Hematopoietic multipotent progenitor cell treated with erythropoietin and hydrocortisone succinate and interleukin-3 and kit ligand, for 4 days (in vitro differentiated cells): Measurements from ENCODE around the gene RALGAPA2.
"Not testable (repeated sequence)": the region's sequence is repeated elsewhere in the genome, so short reads cannot be mapped to it uniquely, and the experiment has no call there.

Experiments used
- DNase-seq: peaks from one replicate; pipeline ENCODE4 v3.0.0-alpha.2; 2015

The RALGAPA2 gene

GRCh38 chr20:20568604-20569205, 143.7 kb downstream of the RALGAPA2 start:
- peak; percentile 75 for DNase-seq

GRCh38 chr20:20567712-20568111, 144.7 kb downstream of the RALGAPA2 start:
- no peak for DNase-seq

GRCh38 chr20:20566516-20566915, 145.9 kb downstream of the RALGAPA2 start:
- no peak for DNase-seq

- no peak for DNase-seq
Measured at GRCh38 chr20:20564279-20564678, 148.2 kb downstream of the RALGAPA2 start.

DNA sequence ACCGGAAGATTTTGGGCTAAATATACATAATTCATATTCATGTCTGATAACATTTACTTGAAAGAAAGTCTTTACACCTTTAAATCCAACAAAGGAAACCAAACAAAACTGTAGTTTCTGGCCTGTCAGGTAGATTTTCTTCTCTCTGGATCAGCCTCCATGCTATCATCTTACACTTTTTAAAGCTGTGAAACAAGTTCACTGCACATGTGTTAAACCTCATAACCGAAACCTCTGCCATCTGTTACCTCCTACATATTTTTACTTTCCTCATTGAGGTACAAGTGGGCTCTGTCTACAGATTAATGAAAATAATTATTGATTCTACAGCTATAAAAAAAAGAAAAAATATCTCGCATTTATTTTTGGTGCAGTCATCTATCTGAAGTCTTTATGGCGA, 149.9 kb downstream of the RALGAPA2 start:
- no peak for DNase-seq

GRCh38 chr20:20561841-20562240, 150.6 kb downstream of the RALGAPA2 start:
- no peak for DNase-seq

- no peak for DNase-seq
Measured at GRCh38 chr20:20561172-20561571, 151.3 kb downstream of the RALGAPA2 start.

- DNase-seq, result no peak
Measured at GRCh38 chr20:20557406-20557805, 155.0 kb downstream of the RALGAPA2 start.

GRCh38 chr20:20555838-20556237, 156.6 kb downstream of the RALGAPA2 start:
- DNase-seq, result no peak

DNA sequence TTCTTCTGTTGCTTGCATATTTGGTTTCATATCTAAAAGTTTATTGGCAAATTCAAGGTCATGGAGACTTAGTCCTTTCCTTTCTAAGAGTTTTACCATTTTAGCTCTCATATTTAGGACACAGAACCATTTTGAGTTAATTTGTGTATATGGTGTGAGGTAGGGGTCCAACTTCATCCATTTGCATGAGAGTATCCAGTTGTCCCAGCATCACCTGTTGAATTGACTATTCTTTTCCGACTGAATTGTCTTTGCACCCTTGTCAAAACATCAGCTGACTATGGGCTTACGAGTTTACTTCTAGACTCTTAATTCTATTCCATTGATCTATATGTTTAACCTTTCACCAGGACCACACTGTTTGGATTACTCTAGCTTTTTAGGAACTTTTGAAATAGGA, 157.5 kb downstream of the RALGAPA2 start:
- DNase-seq, result no peak

- no peak for DNase-seq
Measured at GRCh38 chr20:20553541-20553940, 158.9 kb downstream of the RALGAPA2 start.

GRCh38 chr20:20552076-20552475, 160.4 kb downstream of the RALGAPA2 start:
- DNase-seq, result no peak

- no peak for DNase-seq
Measured at GRCh38 chr20:20551409-20551808, 161.0 kb downstream of the RALGAPA2 start.

DNA sequence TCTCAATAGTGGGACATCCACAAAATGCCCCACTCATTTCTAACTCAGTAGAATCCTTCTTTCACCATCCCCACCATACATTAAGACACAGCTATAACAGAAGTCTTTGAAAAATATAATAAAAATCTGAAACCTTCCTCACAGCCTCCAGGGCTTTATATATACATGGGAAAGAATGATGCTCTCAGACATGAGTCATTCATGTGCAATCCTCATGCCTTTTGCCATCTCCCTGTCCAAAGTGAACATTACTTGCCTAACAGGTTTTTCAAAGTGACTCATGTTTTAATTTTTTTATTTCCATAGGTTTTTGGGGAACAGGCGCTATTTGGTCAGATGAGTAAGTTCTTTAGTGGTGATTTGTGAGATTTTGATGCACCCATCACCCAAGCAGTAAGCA, 162.7 kb downstream of the RALGAPA2 start:
- DNase-seq, result no peak

GRCh38 chr20:20549267-20549612, 163.2 kb downstream of the RALGAPA2 start:
- peak; percentile 72 for DNase-seq

DNA sequence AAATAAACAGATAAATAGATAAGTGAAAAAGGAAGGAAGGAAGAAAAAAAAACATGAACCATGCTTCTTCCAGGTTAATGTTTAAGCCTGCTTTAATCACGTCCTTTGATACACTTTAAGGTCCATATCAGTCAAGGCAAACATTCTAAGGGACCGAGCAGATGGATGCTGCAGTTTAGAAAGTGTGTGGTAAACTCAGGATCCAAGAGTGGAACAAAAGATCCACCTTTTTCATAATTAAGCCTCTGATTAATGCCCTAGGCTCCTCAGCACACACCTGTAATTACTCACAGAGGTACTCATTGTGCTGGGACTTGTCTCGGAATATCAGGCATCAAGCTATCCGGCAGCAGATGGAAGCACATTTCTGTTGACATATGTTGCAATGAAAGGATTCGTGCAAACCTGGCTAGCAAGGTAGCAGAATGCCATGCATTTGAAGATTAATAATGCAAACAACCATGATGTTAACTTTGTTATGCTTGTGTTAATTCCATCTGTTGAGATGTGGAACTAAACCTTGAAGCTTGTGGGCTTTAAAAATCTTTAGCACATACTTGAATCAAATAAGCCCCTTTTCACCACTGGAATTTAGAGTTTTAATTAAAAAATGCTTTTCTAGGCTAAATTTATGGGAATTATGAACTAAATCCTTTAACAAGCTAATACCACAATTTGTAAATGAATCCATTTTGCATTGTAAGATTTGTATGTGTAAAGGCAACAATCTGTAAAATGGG, 163.7 kb downstream of the RALGAPA2 start:
- no peak for DNase-seq

DNA sequence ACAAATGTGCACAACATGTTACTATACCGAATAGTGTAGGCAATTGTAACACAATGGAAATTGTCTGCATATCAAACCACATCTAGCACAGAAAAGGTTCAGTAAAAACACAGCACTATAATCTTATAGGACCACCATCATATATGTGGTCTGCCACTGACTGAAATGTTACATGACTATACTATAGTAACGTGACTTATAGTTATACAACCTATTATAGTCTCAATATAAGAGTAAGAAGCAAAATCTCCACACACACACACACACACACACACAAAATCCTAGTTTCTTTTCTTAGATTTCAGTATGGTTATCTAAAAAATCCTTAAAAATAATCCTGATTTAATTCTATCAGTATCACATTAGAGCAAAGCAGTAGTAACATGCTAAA, 164.6 kb downstream of the RALGAPA2 start:
- DNase-seq, result no peak

- DNase-seq, result peak; percentile 94
Measured at GRCh38 chr20:20547221-20547875, 165.1 kb downstream of the RALGAPA2 start.

DNA sequence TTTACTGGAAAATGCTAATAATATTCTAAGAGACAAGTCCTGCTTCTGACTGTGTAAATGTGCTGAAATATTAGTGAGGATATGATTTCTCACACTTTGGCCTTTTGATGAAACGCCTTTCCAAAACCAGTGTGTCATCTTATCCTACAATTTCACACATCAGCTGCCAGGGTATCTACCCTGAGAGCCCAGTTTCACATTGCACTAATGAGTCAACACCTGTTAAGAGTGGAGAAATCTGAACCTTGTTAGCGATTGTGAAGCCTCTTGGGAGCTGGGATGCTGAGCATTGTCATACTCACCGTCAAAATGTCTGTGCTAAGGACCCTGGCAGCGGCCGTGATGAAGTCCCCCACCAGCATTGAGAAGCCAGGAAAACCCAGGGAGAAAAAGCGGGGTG, 166.0 kb downstream of the RALGAPA2 start:
- no peak for DNase-seq

DNA sequence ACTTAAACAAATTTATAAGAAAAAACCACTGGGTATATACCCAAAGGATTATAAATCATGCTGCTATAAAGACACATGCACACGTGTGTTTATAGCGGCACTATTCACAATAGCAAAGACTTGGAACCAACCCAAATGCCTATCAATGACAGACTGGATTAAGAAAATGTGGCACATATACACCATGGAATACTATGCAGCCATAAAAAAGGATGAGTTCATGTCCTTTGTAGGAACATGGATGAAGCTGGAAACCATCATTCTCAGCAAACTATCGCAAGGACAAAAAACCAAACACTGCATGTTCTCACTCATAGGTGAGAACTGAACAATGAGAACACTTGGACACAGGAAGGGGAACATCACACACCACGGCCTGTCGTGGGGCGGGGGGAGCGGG, 169.1 kb downstream of the RALGAPA2 start:
- DNase-seq, result not testable (repeated sequence)

DNA sequence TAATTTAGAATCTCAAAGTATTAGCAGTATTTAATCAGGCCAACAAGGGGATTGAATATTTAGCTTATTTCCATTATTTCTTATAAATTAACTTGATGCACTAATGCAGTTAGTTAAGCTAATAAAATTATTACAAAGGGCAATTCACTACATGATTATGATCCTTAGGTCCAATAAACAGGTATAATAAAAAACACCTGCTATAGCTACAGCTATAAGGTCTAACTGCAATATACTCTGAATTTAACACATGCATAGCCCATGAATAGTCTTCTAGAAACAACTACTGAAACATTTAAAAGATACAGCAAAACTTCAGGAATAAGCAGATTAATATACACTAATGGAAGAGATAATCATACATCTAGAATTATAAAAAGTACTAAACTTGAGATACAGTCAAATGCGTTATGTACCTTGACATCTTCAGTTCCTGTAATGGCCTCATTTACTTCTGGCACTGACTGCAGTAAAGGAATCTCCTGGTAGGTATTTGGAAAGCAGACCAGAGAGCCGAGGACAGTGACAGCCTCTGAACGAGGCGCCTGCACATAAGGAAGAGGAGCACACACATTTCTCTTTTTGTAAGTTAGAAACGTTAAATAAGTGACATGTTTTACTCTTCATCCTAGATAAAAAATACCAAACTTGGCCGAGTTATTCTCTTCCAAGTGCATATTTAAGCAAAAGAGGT, 176.1 kb downstream of the RALGAPA2 start:
- no peak for DNase-seq

DNA sequence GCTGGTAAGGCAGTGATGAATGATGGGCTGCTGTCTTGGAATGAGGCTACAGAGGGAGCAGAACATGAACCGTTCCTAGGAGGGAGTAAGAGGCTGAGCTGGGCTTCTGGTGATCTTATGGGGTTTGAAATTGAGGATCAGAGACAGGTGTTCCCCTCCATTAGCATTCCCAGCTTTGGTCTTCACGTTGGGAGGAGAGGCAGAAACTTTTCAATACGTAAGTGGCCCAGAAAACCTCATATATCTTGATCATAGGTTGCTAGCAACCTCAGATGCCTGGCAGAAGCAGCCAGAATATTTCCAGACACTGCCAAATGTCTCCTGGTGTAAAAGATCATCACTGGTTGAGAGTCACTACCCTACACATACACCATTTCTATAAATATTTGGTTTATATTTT, 177.4 kb downstream of the RALGAPA2 start:
- DNase-seq, result no peak

DNA sequence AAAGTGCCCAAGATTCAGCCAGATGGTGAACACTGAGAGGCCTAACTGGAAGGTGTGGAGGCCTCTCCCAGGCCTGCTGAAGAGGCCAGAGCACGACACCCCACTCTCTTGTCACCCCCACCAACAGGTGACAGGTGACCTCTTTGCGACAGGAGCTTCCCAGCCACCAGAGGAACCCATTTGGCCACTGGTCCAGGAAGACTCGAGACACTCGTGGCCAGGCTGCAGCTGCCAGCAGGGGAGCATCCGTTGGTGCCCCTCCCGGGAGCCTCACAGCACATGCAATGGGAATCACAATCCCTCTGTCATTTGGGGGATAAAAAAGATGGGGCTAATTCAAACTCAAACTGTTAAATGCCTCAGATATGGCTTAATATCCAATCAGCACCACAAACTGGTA, 181.2 kb downstream of the RALGAPA2 start:
- no peak for DNase-seq
